ACC112 (cell line): ENCODE results near the gene GARIN5A.

Experiments used
- H2AFZ ChIP-seq: fragments of 200-600 bp; sonication (generic); one replicate; pipeline ENCODE4 v1.6.0; 2017; ENCODE audit warnings: antibody characterized with exemption, low read length; ENCODE audit not compliant: unreplicated experiment
- H3K27ac ChIP-seq: fragments of 200-600 bp; sonication (generic); 2 replicates; pipeline ENCODE4 v1.5.1; 2014; ENCODE audit warnings: low read depth, mild to moderate bottlenecking, antibody characterized with exemption, low read length, moderate library complexity
- H3K27me3 ChIP-seq: fragments of 200-600 bp; sonication (generic); 2 replicates; pipeline ENCODE4 v1.6.1; 2014; ENCODE audit warnings: mild to moderate bottlenecking, antibody characterized with exemption, low read length, moderate library complexity, mixed read lengths; ENCODE audit not compliant: insufficient read depth
- H3K36me3 ChIP-seq: fragments of 200-600 bp; sonication (generic); 2 replicates; pipeline ENCODE4 v1.6.1; 2016; ENCODE audit warnings: mild to moderate bottlenecking, antibody characterized with exemption, low read length, moderate library complexity, mixed read lengths; ENCODE audit not compliant: insufficient read depth
- H3K4me1 ChIP-seq: fragments of 200-600 bp; sonication (generic); one replicate; pipeline ENCODE4 v1.6.1; 2016; ENCODE audit warnings: low read length, mixed read lengths; ENCODE audit not compliant: insufficient read depth, unreplicated experiment, control insufficient read depth
- H3K4me3 ChIP-seq: fragments of 200-600 bp; sonication (generic); 2 replicates; pipeline ENCODE4 v1.5.1; 2014; ENCODE audit warnings: mild to moderate bottlenecking, low read depth, low read length
- H3K79me2 ChIP-seq: fragments of 200-600 bp; sonication (generic); one replicate; pipeline ENCODE4 v1.6.0; 2016; ENCODE audit warnings: low read length; ENCODE audit not compliant: control insufficient read depth, unreplicated experiment, insufficient read depth

Gene GARIN5A

DNA sequence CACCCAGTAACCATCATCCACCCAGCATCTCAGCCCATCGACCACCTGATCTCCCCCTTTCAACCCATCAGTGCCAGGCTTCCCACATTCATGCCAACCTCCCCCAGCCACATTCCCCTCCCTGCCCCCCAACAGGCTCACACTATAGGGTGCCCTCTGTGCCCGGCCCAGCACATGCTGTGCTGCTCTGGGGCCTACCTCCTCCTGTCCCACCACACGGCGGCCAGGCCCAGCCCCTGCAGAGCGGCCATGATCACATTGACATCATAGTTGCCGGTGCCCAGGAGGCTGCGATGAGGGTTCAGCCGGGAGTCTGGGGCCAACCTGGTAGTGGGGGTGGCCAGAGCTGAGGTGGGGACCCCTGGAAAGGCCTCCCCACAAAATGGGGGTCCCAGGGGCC is 30.7 kb upstream of the GARIN5A start:
- Histone ChIP-seq H3K36me3 (no peaks in the 10 kb centered on the region), H2AFZ (no peak overlapping the region), H3K79me2 (peaks cover 9% of the 10 kb centered on the region), H3K4me1 (no peaks in the 10 kb centered on the region), H3K27ac (no peak overlapping the region), H3K4me3 (no peak overlapping the region), H3K27me3 (no peaks in the 10 kb centered on the region)

DNA sequence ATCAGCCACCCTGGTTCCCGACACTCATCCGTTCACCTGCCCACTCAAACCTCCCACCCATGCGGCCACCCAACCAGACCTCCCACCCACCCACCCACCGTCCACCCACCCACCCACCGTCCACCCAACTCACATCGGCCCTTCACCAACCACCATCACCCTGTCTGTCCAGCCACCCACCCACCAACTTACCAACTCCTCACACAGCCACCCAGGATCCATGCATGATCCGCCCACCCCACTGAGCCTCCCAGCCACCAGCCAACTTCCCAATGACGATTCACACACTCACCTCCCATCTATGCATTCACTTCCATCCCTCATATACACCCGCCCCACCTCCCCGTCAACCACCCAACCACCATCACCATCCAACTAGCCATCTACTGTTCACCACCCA is 30.1 kb upstream of the GARIN5A start:
- Histone ChIP-seq H3K79me2 (peaks cover 6% of the 10 kb centered on the region), H3K4me1 (no peaks in the 10 kb centered on the region), H3K36me3 (no peaks in the 10 kb centered on the region), H3K27me3 (no peaks in the 10 kb centered on the region), H3K4me3 (no peak overlapping the region), H3K27ac (no peak overlapping the region), H2AFZ (no peak overlapping the region)

DNA sequence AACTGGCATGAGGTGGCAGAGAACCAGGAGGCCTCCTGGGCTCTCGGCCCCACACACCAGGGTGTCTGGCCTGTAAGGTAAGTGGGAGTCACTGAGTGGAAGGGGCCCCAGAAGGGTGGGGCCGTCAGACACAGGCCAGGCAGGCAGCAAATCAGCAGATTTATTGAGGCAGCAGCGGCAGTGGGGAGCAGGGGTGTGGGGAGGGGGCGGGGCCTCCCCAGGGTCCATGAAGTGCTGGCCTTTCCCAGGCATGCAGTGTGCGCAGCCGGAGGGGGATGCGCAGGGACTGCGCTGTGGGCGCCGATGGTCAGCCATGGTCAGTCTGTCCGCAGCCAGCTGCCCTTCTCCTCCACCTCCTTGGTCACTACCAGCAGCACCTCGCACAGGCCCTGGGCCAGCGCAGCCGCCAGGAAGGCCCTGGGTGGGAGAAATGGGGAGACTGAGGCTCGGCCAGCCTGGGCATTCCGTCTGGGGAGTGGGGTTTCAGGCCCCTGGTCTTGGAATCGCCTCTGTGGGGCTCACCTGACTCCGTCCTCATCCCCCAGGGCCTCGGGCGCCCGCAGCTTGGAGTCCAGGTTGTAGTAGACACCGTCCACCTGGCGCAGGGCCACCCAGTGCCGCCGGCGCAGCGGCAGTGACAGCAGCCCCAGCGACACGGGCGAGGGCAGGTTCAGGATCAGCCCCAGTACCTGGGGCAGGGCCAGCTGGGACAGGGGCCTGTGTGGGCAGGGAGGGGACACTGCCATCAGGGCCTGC is 29.4 kb upstream of the GARIN5A start:
- H3K36me3 ChIP-seq = no peaks in the 10 kb centered on the region
- H3K27me3 ChIP-seq = no peaks in the 10 kb centered on the region
- peaks cover 6% of the 10 kb centered on the region for H3K79me2 ChIP-seq
- H2AFZ ChIP-seq = no peak overlapping the region
- no peaks in the 10 kb centered on the region for H3K4me1 ChIP-seq
- H3K4me3 ChIP-seq = no peak overlapping the region
- H3K27ac ChIP-seq = no peak overlapping the region

DNA sequence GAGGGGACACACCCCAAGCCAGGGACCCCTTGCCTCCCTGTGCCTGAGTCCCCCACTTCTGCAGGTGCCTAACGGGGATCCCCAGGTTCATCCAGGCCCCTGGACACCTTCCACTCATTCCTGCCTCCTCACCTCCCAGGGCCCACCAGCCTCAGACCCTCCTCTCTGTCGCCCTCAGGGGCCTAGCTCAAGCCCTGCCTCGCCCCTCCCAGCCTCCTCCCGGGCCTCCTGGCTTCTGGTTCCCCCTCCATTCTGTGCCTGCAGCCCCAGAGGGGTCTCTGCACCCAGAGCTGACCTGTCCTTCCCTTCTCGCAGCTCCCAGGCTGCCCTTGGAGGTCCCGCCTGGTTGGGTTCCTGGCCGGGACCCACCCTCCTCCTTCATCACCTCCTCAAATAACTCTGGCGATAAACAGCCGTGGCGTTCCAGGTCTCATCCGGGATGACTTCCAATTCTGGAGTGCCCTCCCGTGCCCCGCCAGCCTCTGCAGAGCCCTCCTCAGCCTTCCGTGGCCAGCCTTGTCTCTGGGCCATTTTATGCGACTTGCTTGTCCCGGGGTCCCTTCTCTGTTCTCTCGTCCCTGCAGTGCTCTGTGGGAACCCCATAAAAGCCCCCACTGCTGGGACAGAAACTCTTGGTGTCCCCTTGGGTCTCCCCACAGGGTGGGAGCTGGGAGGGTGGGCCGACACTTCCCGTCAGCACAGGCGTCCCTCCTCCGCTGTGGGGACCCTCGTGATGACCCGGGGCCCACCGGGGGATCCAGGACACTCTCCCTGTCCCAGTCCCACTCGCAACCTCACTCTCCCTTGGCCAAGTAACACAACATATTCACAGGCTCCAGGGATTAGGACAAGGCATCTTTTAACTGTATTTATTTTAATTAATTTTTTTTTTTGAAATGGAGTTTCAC is 25.2 kb upstream of the GARIN5A start:
- Histone ChIP-seq H3K4me3 (no peak overlapping the region), H2AFZ (no peak overlapping the region), H3K4me1 (no peaks in the 10 kb centered on the region), H3K79me2 (no peaks in the 10 kb centered on the region), H3K27ac (no peak overlapping the region), H3K36me3 (no peaks in the 10 kb centered on the region), H3K27me3 (peaks cover 3% of the 10 kb centered on the region; the same call in 1 of the 2 replicates)

DNA sequence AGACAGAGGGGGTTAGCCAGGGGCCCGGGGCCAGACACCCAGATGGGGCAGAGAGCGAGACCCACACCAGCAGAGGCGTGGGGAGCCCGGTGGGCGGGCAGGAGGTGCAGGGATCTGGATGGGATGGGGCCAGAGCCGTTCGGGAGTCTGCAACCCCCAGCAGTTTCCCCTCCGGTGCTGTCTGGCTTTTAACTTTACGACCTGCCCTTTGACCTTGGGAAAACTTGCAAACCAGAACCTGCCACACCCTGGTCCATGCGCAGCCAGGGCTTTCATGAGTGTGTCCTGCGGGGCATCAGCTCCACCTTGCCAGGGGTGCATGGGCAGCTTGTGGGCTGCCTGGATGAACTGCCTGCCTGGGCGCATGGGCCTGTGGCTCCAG is 24.5 kb upstream of the GARIN5A start:
- H3K79me2 ChIP-seq = no peaks in the 10 kb centered on the region
- no peak overlapping the region for H3K27ac ChIP-seq

DNA sequence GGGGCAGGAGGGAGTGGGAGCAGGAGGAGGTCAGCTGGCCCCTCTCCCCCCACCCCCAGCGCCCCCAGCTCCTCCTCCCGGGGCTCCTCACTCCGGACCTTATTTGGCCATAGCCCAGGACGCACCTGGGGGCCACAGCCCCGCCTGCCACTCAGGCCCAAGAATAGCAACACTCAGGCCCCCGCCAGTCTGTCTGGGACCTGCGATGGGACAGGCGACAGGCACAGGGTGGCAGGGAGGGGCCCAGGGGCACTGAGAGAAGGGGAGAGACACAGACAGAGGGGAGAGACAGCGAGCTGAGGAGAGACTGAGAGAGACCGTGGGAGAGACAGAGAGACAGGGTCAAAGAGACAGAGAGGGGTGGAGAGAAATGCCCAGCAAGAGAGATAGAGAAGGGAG is 24.1 kb upstream of the GARIN5A start:
- no peaks in the 10 kb centered on the region for H3K36me3 ChIP-seq
- no peaks in the 10 kb centered on the region for H3K79me2 ChIP-seq
- no peaks in the 10 kb centered on the region for H3K4me1 ChIP-seq
- no peak overlapping the region for H3K4me3 ChIP-seq
- H3K27ac ChIP-seq = no peak overlapping the region
- peaks cover 3% of the 10 kb centered on the region; the same call in 1 of the 2 replicates for H3K27me3 ChIP-seq
- H2AFZ ChIP-seq = no peak overlapping the region

More for the DNA sequence above, 24.5 kb upstream of the GARIN5A start:
- no peak overlapping the region for H2AFZ ChIP-seq
- peaks cover 3% of the 10 kb centered on the region; the same call in 1 of the 2 replicates for H3K27me3 ChIP-seq
- H3K4me3 ChIP-seq = no peak overlapping the region
- no peaks in the 10 kb centered on the region for H3K4me1 ChIP-seq
- H3K36me3 ChIP-seq = no peaks in the 10 kb centered on the region

DNA sequence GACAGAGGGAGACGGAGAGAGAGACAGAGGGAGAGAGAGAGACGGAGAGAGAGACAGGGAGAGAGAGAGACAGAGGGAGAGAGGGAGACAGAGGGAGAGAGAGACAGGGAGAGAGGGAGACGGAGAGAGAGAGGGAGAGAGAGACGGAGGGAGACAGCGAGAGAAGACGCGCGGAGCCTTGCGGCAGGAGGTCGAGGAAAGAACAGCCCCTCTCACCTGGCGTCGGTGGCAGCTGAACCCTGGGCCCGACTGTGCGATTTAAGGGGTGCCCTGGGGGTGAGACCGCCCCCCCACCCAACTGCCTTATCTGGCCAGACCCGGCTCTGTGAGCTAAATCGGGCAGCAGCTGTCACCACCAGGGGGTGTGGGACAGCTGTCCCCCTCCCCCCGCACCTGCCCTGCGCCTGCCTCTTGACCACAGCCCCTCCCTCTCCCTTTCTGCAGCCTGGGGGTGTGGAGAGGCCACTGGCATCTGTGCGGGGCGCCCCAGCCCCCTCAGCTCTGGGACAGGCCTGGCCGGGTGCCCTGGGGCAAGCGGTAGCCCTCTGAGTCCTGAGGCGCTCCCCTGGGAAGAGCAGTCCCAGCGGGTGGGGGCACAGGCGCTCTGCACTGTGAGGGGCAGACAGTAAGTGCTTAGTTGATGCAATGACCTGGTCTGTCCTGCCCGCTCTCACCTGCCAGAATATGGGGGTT is 23.6 kb upstream of the GARIN5A start:
- no peaks in the 10 kb centered on the region for H3K4me1 ChIP-seq
- peaks cover 3% of the 10 kb centered on the region; the same call in 1 of the 2 replicates for H3K27me3 ChIP-seq
- no peaks in the 10 kb centered on the region for H3K79me2 ChIP-seq
- no peak overlapping the region for H3K27ac ChIP-seq
- H3K4me3 ChIP-seq = no peak overlapping the region
- no peaks in the 10 kb centered on the region for H3K36me3 ChIP-seq
- H2AFZ ChIP-seq = no peak overlapping the region

DNA sequence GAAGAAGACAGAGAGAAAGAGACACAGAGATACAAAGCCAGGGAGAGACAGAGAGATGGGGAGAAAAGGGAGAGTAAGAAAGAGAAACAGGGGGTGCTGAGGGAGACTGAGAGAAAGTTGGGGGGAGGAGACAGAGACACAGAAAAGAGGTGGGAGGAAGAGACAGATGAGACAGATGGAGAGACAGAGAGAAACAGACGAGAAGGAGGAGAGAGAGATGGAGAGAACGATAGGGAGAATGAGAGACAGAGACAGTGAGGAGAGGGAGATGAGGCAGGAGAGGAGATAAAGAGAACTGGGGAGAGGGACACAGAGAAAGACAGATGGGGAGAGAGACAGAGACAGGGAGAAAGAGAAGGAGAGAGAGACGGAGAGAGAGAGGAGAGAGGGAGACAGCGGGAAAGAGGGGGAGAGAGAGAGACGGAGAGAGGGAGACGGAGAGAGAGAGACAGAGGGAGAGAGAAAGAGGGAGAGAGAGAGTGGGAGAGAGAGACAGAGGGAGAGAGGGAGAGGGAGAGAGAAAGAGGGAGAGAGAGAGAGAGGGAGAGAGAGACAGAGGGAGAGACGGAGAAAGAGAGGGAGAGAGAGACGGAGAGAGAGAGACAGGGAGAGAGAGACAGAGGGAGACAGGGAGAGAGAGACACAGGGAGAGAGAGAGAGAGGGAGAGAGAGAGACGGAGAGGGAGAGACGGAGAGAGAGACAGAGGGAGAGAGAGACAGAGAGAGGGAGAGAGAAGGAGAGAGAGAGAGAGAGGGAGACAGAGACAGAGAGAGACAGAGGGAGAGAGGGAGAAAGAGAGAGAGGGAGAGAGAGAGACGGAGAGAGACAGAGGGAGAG is 21.8 kb upstream of the GARIN5A start:
- no peak overlapping the region for H3K4me3 ChIP-seq
- no peak overlapping the region for H3K27ac ChIP-seq
- H3K79me2 ChIP-seq = no peaks in the 10 kb centered on the region
- no peaks in the 10 kb centered on the region for H3K4me1 ChIP-seq
- H2AFZ ChIP-seq = no peak overlapping the region
- H3K27me3 ChIP-seq = peaks cover 8% of the 10 kb centered on the region; the same call in 1 of the 2 replicates
- H3K36me3 ChIP-seq = no peaks in the 10 kb centered on the region

DNA sequence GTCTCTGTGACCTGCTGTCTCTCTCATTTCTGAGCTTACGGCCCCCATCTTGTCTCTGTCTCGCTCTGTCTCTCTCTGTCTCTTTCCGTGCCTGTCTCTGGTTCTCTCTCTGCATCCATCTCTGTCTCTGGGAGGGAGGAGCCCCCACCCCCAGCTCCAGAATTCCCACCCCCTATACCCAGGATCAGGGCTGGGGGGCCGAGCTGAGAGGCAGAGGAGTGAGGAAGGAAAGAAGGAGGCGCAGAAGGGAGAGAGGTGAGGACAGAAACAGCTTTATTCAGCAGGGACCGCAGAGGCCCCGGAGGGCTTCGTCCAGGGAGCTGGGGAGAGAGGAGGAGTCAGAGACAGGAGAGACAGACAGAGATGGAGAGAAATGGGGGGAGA is 20.4 kb upstream of the GARIN5A start:
- Histone ChIP-seq H2AFZ (no peak overlapping the region), H3K27me3 (peaks cover 15% of the 10 kb centered on the region), H3K27ac (no peak overlapping the region), H3K4me3 (no peak overlapping the region), H3K36me3 (no peaks in the 10 kb centered on the region), H3K4me1 (no peaks in the 10 kb centered on the region), H3K79me2 (no peaks in the 10 kb centered on the region)
